ENCODE results near the gene STX4.

GRCh38 chr16:31007684-31008083 lies 25.7 kb upstream of the STX4 start:
- TF ChIP-seq EZH2phosphoT487 (IDR thresholded peaks at IDR 0.05; ENCODE audit: borderline replicate concordance) (no peak), CTCF (IDR thresholded peaks at IDR 0.05 in 2 of 3, conservative IDR thresholded peaks at IDR 0.05 in 1 of 3; ENCODE audit: borderline replicate concordance in 1 of 3, insufficient read depth in 1 of 3, low read depth in 2 of 3, low read length in 2 of 3) (no peak), POLR2A (IDR thresholded peaks at IDR 0.05; ENCODE audit: borderline replicate concordance, extremely low read depth, insufficient read depth, insufficient read length) (no peak)
